B cell (primary cell): ENCODE measurements around the gene ANKLE2. TPM values are rescaled to one million over a fixed set of nuclear protein-coding genes. Genes with fewer than 3 reads are reported as not detected.

Source experiments
- ATAC-seq: fragments of 200-7000 bp; cut with Tn5 transposase; one replicate; pipeline ENCODE4 v1.10.0; 2021; ENCODE audit warnings: low read depth, mild to moderate bottlenecking, moderate number of reproducible peaks, moderate library complexity
- CTCF ChIA-PET: fragments of 350-600 bp; sonication (Branson Sonifier 250); formaldehyde crosslinking; loops from one replicate; lab custom pipeline; 2021; ENCODE audit warnings: antibody characterized with exemption, inconsistent platforms; lab: Charles Lee
- POLR2A ChIA-PET: fragments of 350-600 bp; sonication (Branson Sonifier 250); formaldehyde crosslinking; loops from one replicate; lab custom pipeline; 2021; ENCODE audit warnings: antibody characterized with exemption; lab: Charles Lee
- DNase-seq: peaks from one replicate; pipeline ENCODE4 v3.0.0; 2013
- H2AFZ ChIP-seq: 2 replicates; pipeline ENCODE4 v1.6.1; 2012; ENCODE audit warnings: mild to moderate bottlenecking, low read depth, low read length; ENCODE audit not compliant: insufficient read depth, poor library complexity, severe bottlenecking
- H3K27ac ChIP-seq, 2 donors: 1 replicate in 1 of 2; 2 replicates in 1 of 2; pipeline ENCODE4 v1.5.1; 2012 to 2013; ENCODE audit warnings: low read length in 2 of 2, mild to moderate bottlenecking in 2 of 2, moderate library complexity in 1 of 2
- H3K27me3 ChIP-seq, 4 experiments: fragments of 200-600 bp in 1 of 4; sonication (generic) in 1 of 4; replicated peaks in 1 of 4; 1 replicate in 2 of 4; 2 replicates in 2 of 4; pipeline versions ENCODE4 v1.6.1 to v1.7.0; 2013 to 2016; ENCODE audit warnings: low read length in 3 of 4, mild to moderate bottlenecking in 2 of 4, mixed read lengths in 1 of 4, moderate library complexity in 1 of 4; ENCODE audit not compliant: insufficient read depth in 4 of 4, control insufficient read depth in 3 of 4; ENCODE audit errors: control extremely low read depth in 1 of 4
- H3K36me3 ChIP-seq, 2 experiments: replicated peaks in 1 of 2; 1 replicate in 1 of 2; 2 replicates in 1 of 2; pipeline versions ENCODE4 v1.6.1 to v1.7.1; 2013; ENCODE audit warnings: low read length in 1 of 2; ENCODE audit not compliant: insufficient read depth in 2 of 2, control insufficient read depth in 1 of 2; ENCODE audit errors: control extremely low read depth in 1 of 2, extremely low read depth in 1 of 2
- H3K4me1 ChIP-seq, 2 donors: fragments of 200-600 bp in 1 of 2; sonication (generic) in 1 of 2; 1 replicate in 1 of 2; 2 replicates in 1 of 2; pipeline versions ENCODE4 v1.5.1 to v1.6.1; 2013 to 2017; ENCODE audit warnings: low read length in 2 of 2; ENCODE audit not compliant: control insufficient read depth in 2 of 2, insufficient read depth in 2 of 2
- H3K4me2 ChIP-seq: replicated peaks from 2 replicates; pipeline ENCODE3; 2012; ENCODE audit warnings: mild to moderate bottlenecking, low read depth, low read length; ENCODE audit not compliant: poor library complexity, severe bottlenecking
- H3K4me3 ChIP-seq, 5 experiments: fragments of 200-600 bp in 1 of 5; sonication (generic) in 1 of 5; 1 replicate in 3 of 5; 2 replicates in 2 of 5; pipeline versions ENCODE4 v1.5.1 to v1.7.0; 2011 to 2016; ENCODE audit warnings: low read length in 4 of 5, mild to moderate bottlenecking in 4 of 5, low read depth in 2 of 5, control low read depth in 1 of 5, moderate library complexity in 1 of 5; ENCODE audit not compliant: insufficient read depth in 1 of 5; ENCODE audit errors: control extremely low read depth in 1 of 5, extremely low read depth in 1 of 5
- H3K79me2 ChIP-seq: fragments of 200-600 bp; sonication (generic); one replicate; pipeline ENCODE4 v1.6.0; 2016; ENCODE audit warnings: low read length; ENCODE audit not compliant: control insufficient read depth, insufficient read depth
- H3K9ac ChIP-seq: fragments of 200-600 bp; sonication (generic); 2 replicates; pipeline ENCODE4 v1.6.1; 2017; ENCODE audit warnings: mild to moderate bottlenecking, low read length, moderate library complexity
- H3K9me3 ChIP-seq, 3 donors: one replicate each; pipeline versions ENCODE4 v1.6.1 to v1.7.1; 2013; ENCODE audit warnings: low read length in 2 of 3; ENCODE audit not compliant: control insufficient read depth in 2 of 3, insufficient read depth in 1 of 3; ENCODE audit errors: control extremely low read depth in 1 of 3
- H4K20me1 ChIP-seq: 2 replicates; pipeline ENCODE4 v1.6.0; 2012; ENCODE audit warnings: mild to moderate bottlenecking, low read length; ENCODE audit not compliant: insufficient read depth, control insufficient read depth, poor library complexity, severe bottlenecking
- H3K27ac Mint-ChIP-seq: one replicate; pipeline ENCODE4 v1.8.0; 2021; ENCODE audit warnings: mixed read lengths
- H3K27me3 Mint-ChIP-seq: one replicate; pipeline ENCODE4 v1.8.0; 2021; ENCODE audit warnings: mixed read lengths
- H3K4me1 Mint-ChIP-seq: one replicate; pipeline ENCODE4 v1.8.0; 2021; ENCODE audit warnings: mixed read lengths
- H3K4me3 Mint-ChIP-seq: one replicate; pipeline ENCODE4 v1.8.0; 2021; ENCODE audit warnings: mixed read lengths
- H3K9me3 Mint-ChIP-seq: one replicate; pipeline ENCODE4 v1.8.0; 2022; ENCODE audit warnings: mixed read lengths; ENCODE audit not compliant: insufficient read depth
- CTCF ChIP-seq: fragments of 200-600 bp; IDR thresholded peaks from one replicate; pipeline ENCODE4 v1.8.0; 2022; ENCODE audit warnings: antibody characterized with exemption, mild to moderate bottlenecking
- EZH2 ChIP-seq: IDR thresholded peaks from 2 replicates; pipeline ENCODE4 v1.6.1; 2012; ENCODE audit warnings: borderline replicate concordance, low read depth, mild to moderate bottlenecking, moderate library complexity, low read length; ENCODE audit not compliant: insufficient read depth, poor library complexity, severe bottlenecking
- WGBS: methylation state at CpG from one replicate; pipeline ENCODE4 v1.1.5; 2013; ENCODE audit warnings: missing lambda C conversion rate; ENCODE audit not compliant: insufficient coverage; 5-methylcytosine and 5-hydroxymethylcytosine counted together
- intact Hi-C: fragments of 100-400 bp; cut with micrococcal nuclease; formaldehyde crosslinking; loops from one replicate; pipeline ENCODE4 v1.10.0; 2022
- polyA plus RNA-seq: library from polyadenylated mRNA; depleted of rRNA; stranded (reverse); fragments of >200 nt; gene quantifications from 2 replicates; pipeline ENCODE4 v1.2.3, GENCODE V29; 2012
- total RNA-seq, 2 donors: library from RNA; stranded (reverse); fragments of 120-200 nt in 1 of 2; gene quantifications; 1 replicate in 1 of 2; 2 replicates in 1 of 2; pipeline versions ENCODE4 v1.2.3 to v1.2.4, GENCODE V29; 2013 to 2022

The ANKLE2 gene
- total and polyA plus RNA-seq, 2 donors (not counting 1 experiment from before 2014, with no cell fraction given), result 105 to 148 TPM

- ChIA-PET CTCF (no interaction called here), POLR2A (interaction anchor here (0.5 kb wide), 1 partner anchor 75 kb away, joined by 3 read pairs; no protein-coding TSS in a partner anchor)
- no peak for TF ChIP-seq CTCF
- TF ChIP-seq EZH2, result no peak
- Histone ChIP-seq H2AFZ (no peak overlapping the region), H3K36me3 (peaks cover 3 to 8% of the 10 kb centered on the region in 2 experiments), H4K20me1 (peaks cover 14% of the 10 kb centered on the region), H3K27ac (no peak overlapping the region), H3K9ac (no peak overlapping the region), H3K4me2 (no peak overlapping the region), H3K79me2 (peaks cover 26% of the 10 kb centered on the region), H3K4me3 (no peak overlapping the region), H3K4me1 (peaks cover 10 to 23% of the 10 kb centered on the region in 2 donors), H3K9me3 (peaks cover 0 to 50% (median 15%) of the 10 kb centered on the region in 3 donors), H3K27me3 (no peaks in the 10 kb centered on the region)
- 100% methylated on average over 2 of the region's 2 CpGs for WGBS
- ATAC-seq, result no peak
- no peaks in the 10 kb centered on the region for H3K27me3 Mint-ChIP-seq
- intact Hi-C loops, result no loop called here
- DNase-seq, result no peak
- H3K27ac Mint-ChIP-seq, result peak overlapping the region; percentile 12
- H3K4me1 Mint-ChIP-seq, result peaks cover 15% of the 10 kb centered on the region
- peaks cover 11% of the 10 kb centered on the region for H3K9me3 Mint-ChIP-seq
- H3K4me3 Mint-ChIP-seq, result peak overlapping the region; percentile 32
Observed at GRCh38 chr12:132708150-132708549, 53.5 kb downstream of the ANKLE2 start.

- Histone ChIP-seq H3K9me3 (peaks cover 0 to 50% (median 15%) of the 10 kb centered on the region in 3 donors), H3K4me1 (peaks cover 10 to 21% of the 10 kb centered on the region in 2 donors), H3K4me3 (no peak overlapping the region), H2AFZ (no peak overlapping the region), H3K79me2 (peaks cover 18% of the 10 kb centered on the region), H3K27ac (no peak overlapping the region), H3K9ac (no peak overlapping the region), H3K27me3 (no peaks in the 10 kb centered on the region), H4K20me1 (peaks cover 6% of the 10 kb centered on the region), H3K36me3 (peaks cover 3 to 8% of the 10 kb centered on the region in 2 experiments), H3K4me2 (no peak overlapping the region)
- H3K4me1 Mint-ChIP-seq, result peaks cover 15% of the 10 kb centered on the region
- H3K27ac Mint-ChIP-seq, result peak overlapping the region; percentile 66
- ATAC-seq (no peak), DNase-seq (no peak)
- 100% methylated on average over 2 of the region's 6 CpGs for WGBS
- H3K4me3 Mint-ChIP-seq, result peak overlapping the region; percentile 37
- no peak for TF ChIP-seq CTCF
- TF ChIP-seq EZH2, result no peak
- H3K27me3 Mint-ChIP-seq, result no peaks in the 10 kb centered on the region
- intact Hi-C loops, result no loop called here
- ChIA-PET POLR2A (no interaction called here), CTCF (no interaction called here)
- peaks cover 11% of the 10 kb centered on the region for H3K9me3 Mint-ChIP-seq
Observed at GRCh38 chr12:132707241-132707640, 54.4 kb downstream of the ANKLE2 start.
